CD14-positive monocyte (primary cell): ENCODE results near the gene AKT1S1. TPM values are rescaled to one million over a fixed set of nuclear protein-coding genes. Genes with fewer than 3 reads are reported as not detected.
A peak's percentile ranks its signal among the peaks of the same experiment; 100 is the strongest.

Experiments
- DNase-seq, 3 donors: peaks; one replicate each; pipeline ENCODE4 v3.0.0-alpha.2; 2011 to 2022
- H2AFZ ChIP-seq: 2 replicates; pipeline ENCODE4 v1.6.0; 2012; ENCODE audit warnings: mild to moderate bottlenecking, low read depth, low read length, inconsistent platforms; ENCODE audit not compliant: insufficient read depth, poor library complexity, severe bottlenecking
- H3K27ac ChIP-seq, 2 donors: 1 replicate in 1 of 2; 2 replicates in 1 of 2; pipeline ENCODE4 v1.5.1; 2012 to 2013; ENCODE audit warnings: low read length in 2 of 2, control low read depth in 1 of 2, inconsistent platforms in 1 of 2, low read depth in 1 of 2, mild to moderate bottlenecking in 1 of 2
- H3K27me3 ChIP-seq, 2 donors: one replicate each; pipeline versions ENCODE4 v1.6.0 to v1.6.1; 2011 to 2013; ENCODE audit warnings: low read length in 2 of 2; ENCODE audit not compliant: control insufficient read depth in 2 of 2, insufficient read depth in 2 of 2
- H3K36me3 ChIP-seq, 2 donors: replicated peaks in 1 of 2; 1 replicate in 1 of 2; 2 replicates in 1 of 2; pipeline versions ENCODE4 v1.5.1 to v1.6.1; 2012 to 2013; ENCODE audit warnings: low read length in 2 of 2, control low read depth in 1 of 2, inconsistent platforms in 1 of 2, mild to moderate bottlenecking in 1 of 2; ENCODE audit not compliant: insufficient read depth in 2 of 2, control insufficient read depth in 1 of 2
- H3K4me1 ChIP-seq, 2 donors: 1 replicate in 1 of 2; 2 replicates in 1 of 2; pipeline versions ENCODE4 v1.5.1 to v1.6.1; 2012 to 2013; ENCODE audit warnings: low read length in 2 of 2, control low read depth in 1 of 2, inconsistent platforms in 1 of 2, mild to moderate bottlenecking in 1 of 2, moderate library complexity in 1 of 2; ENCODE audit not compliant: insufficient read depth in 2 of 2, control insufficient read depth in 1 of 2
- H3K4me2 ChIP-seq: replicated peaks from 2 replicates; pipeline ENCODE3; 2012; ENCODE audit warnings: low read length, moderate library complexity, mild to moderate bottlenecking; ENCODE audit not compliant: poor library complexity, severe bottlenecking; ENCODE audit errors: extremely low read depth
- H3K4me3 ChIP-seq, 3 experiments: fragments of 200-600 bp in 1 of 3; sonication (generic) in 1 of 3; replicated peaks in 1 of 3; 1 replicate in 2 of 3; 2 replicates in 1 of 3; pipeline ENCODE4 v1.5.1; 2011 to 2013; ENCODE audit warnings: low read length in 3 of 3, mild to moderate bottlenecking in 3 of 3, control low read depth in 2 of 3, low read depth in 2 of 3, inconsistent platforms in 1 of 3, moderate library complexity in 1 of 3
- H3K79me2 ChIP-seq: 2 replicates; pipeline ENCODE4 v1.6.0; 2012; ENCODE audit warnings: mild to moderate bottlenecking, control low read depth, inconsistent platforms, low read length, moderate library complexity; ENCODE audit not compliant: insufficient read depth
- H3K9ac ChIP-seq: 2 replicates; pipeline ENCODE4 v1.6.0; 2017; ENCODE audit warnings: low read length, mild to moderate bottlenecking; ENCODE audit not compliant: insufficient read depth, poor library complexity, severe bottlenecking
- H3K9me3 ChIP-seq, 2 donors: replicated peaks in 1 of 2; 1 replicate in 1 of 2; 2 replicates in 1 of 2; pipeline versions ENCODE4 v1.5.1 to v1.6.1; 2012 to 2013; ENCODE audit warnings: low read length in 2 of 2, control low read depth in 1 of 2; ENCODE audit not compliant: control insufficient read depth in 1 of 2, insufficient read depth in 1 of 2
- H4K20me1 ChIP-seq: 2 replicates; pipeline ENCODE4 v1.6.0; 2012; ENCODE audit warnings: mild to moderate bottlenecking, low read length, control low read depth, moderate library complexity; ENCODE audit not compliant: insufficient read depth
- H3K27ac Mint-ChIP-seq, 7 donors: one replicate each; pipeline ENCODE4 v1.8.0; 2020; ENCODE audit warnings: mild to moderate bottlenecking in 7 of 7, mixed read lengths in 7 of 7, moderate library complexity in 6 of 7, inconsistent platforms in 2 of 7
- H3K27me3 Mint-ChIP-seq, 3 donors: one replicate each; pipeline ENCODE4 v1.8.0; 2021 to 2022; ENCODE audit warnings: low read depth in 3 of 3, mild to moderate bottlenecking in 3 of 3, mixed read lengths in 3 of 3, moderate library complexity in 3 of 3, inconsistent platforms in 1 of 3
- H3K36me3 Mint-ChIP-seq, 2 donors: one replicate each; pipeline ENCODE4 v1.8.0; 2020; ENCODE audit warnings: mixed read lengths in 2 of 2, inconsistent platforms in 1 of 2, mild to moderate bottlenecking in 1 of 2
- H3K4me1 Mint-ChIP-seq: one replicate; pipeline ENCODE4 v1.8.0; 2020; ENCODE audit warnings: mild to moderate bottlenecking, mixed read lengths
- H3K4me3 Mint-ChIP-seq, 2 donors: one replicate each; pipeline ENCODE4 v1.8.0; 2020; ENCODE audit warnings: mild to moderate bottlenecking in 2 of 2, mixed read lengths in 2 of 2, moderate library complexity in 1 of 2
- H3K9me3 Mint-ChIP-seq, 7 donors: one replicate each; pipeline ENCODE4 v1.8.0; 2020 to 2022; ENCODE audit warnings: mixed read lengths in 7 of 7, mild to moderate bottlenecking in 6 of 7, moderate library complexity in 6 of 7, inconsistent platforms in 2 of 7
- CTCF ChIP-seq: fragments of 200-600 bp; IDR thresholded peaks from one replicate; pipeline ENCODE4 v1.8.0; 2022; ENCODE audit warnings: antibody characterized with exemption, mild to moderate bottlenecking
- WGBS: methylation state at CpG from one replicate; pipeline ENCODE4 v1.1.5; 2013; ENCODE audit warnings: missing lambda C conversion rate; ENCODE audit not compliant: insufficient coverage; 5-methylcytosine and 5-hydroxymethylcytosine counted together
- intact Hi-C, 2 donors: fragments of 100-400 bp; cut with micrococcal nuclease; formaldehyde crosslinking; loops; one replicate each; pipeline versions ENCODE4 v1.15.0 to v1.15.1; 2023
- polyA plus RNA-seq, 3 donors: library from polyadenylated mRNA; depleted of rRNA in 1 of 3; unstranded in 2 of 3; stranded (reverse) in 1 of 3; fragments of 300-500 nt in 2 of 3; fragments of >200 nt in 1 of 3; fragmentation: Illumina TruSeq in 2 of 3; gene quantifications; 1 replicate in 2 of 3; 2 replicates in 1 of 3; pipeline ENCODE4 v1.2.3, GENCODE V29; 2012 to 2021

Gene AKT1S1
- polyA plus RNA-seq, 3 donors, result 5.4 to 18.2 (median 6.6) TPM

DNA sequence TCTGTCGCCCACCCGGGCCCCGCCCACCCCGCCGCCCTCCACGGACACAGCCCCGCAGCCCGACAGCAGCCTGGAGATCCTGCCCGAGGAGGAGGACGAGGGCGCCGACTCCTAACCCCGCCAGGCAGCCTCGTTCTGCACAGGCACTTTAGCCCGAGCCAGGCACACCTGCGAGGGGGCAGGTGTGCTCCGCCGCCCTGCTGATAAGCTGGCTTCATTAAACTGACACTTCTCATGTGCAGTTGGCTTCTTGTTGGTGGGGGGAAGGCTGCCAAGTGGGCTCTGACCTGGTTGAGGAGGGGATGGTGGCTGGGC, 11.3 kb upstream of the AKT1S1 start:
- Mint-ChIP-seq H3K4me3 (peak overlapping the region in 1 of 2 donors; percentile 4), H3K27me3 (peaks cover 21 to 42% (median 31%) of the 10 kb centered on the region in 3 donors), H3K9me3 (peaks cover 0 to 7% (median 0%) of the 10 kb centered on the region in 7 donors), H3K36me3 (peaks cover 40 to 50% of the 10 kb centered on the region in 2 donors), H3K4me1 (peaks cover 20% of the 10 kb centered on the region), H3K27ac (no peak overlapping the region)
- H3K4me1 ChIP-seq, result peaks cover 11 to 13% of the 10 kb centered on the region in 2 donors
- 96% methylated on average over 18 of the region's 18 CpGs for whole genome bisulfite sequencing
- no peak for TF ChIP-seq CTCF
- H3K79me2 ChIP-seq, result no peaks in the 10 kb centered on the region
- no peak overlapping the region for H2AFZ ChIP-seq
- intact Hi-C loops, result loop anchor here in 1 of 2 donors (5.0 kb wide), 1 partner anchor 39 kb away; the partner anchor contains the start of genes ATF5 and NUP62
- H3K4me2 ChIP-seq, result no peak overlapping the region
- no peak overlapping the region for H3K9ac ChIP-seq
- DNase-seq, result no peak
- H3K4me3 ChIP-seq, result no peak overlapping the region
- H3K27me3 ChIP-seq, result peaks cover 0 to 9% of the 10 kb centered on the region in 2 donors
- no peak overlapping the region for H3K27ac ChIP-seq
- peaks cover 15 to 17% of the 10 kb centered on the region in 2 donors for H3K36me3 ChIP-seq
- no peaks in the 10 kb centered on the region for H3K9me3 ChIP-seq
- H4K20me1 ChIP-seq, result peaks cover 22% of the 10 kb centered on the region

- Histone ChIP-seq H3K79me2 (no peaks in the 10 kb centered on the region), H4K20me1 (peaks cover 27% of the 10 kb centered on the region), H3K4me1 (peaks cover 11 to 13% of the 10 kb centered on the region in 2 donors), H3K36me3 (peaks cover 21 to 23% of the 10 kb centered on the region in 2 donors), H3K27me3 (peaks cover 0 to 9% of the 10 kb centered on the region in 2 donors), H3K4me2 (no peak overlapping the region), H3K27ac (no peak overlapping the region), H3K9ac (no peak overlapping the region), H3K4me3 (no peak overlapping the region), H2AFZ (no peak overlapping the region), H3K9me3 (no peaks in the 10 kb centered on the region)
- Mint-ChIP-seq H3K4me1 (peaks cover 16% of the 10 kb centered on the region), H3K27me3 (peaks cover 17 to 36% (median 26%) of the 10 kb centered on the region in 3 donors), H3K36me3 (peaks cover 44 to 51% of the 10 kb centered on the region in 2 donors), H3K4me3 (no peak overlapping the region), H3K27ac (no peak overlapping the region), H3K9me3 (peaks cover 0 to 7% (median 0%) of the 10 kb centered on the region in 7 donors)
- DNase-seq, result no peak
- intact Hi-C loops, result loop anchor here in 1 of 2 donors (5.0 kb wide), 1 partner anchor 39 kb away; the partner anchor contains the start of genes ATF5 and NUP62
- no peak for TF ChIP-seq CTCF
- WGBS, result 93% methylated on average over 36 of the region's 54 CpGs
Observed at GRCh38 chr19:49887665-49888509, 10.7 kb upstream of the AKT1S1 start.
